Mucosa of descending colon (tissue), 3 donors: ENCODE data around the gene NUFIP1. TPM values are rescaled to one million over a fixed set of nuclear protein-coding genes. Genes with fewer than 3 reads are reported as not detected.
A peak's percentile ranks its signal among the peaks of the same experiment; 100 is the strongest.

Experiments used
- ATAC-seq: fragments of 200-7000 bp; cut with Tn5 transposase; one replicate; pipeline ENCODE4 v1.9.1; 2020; ENCODE audit warnings: mild to moderate bottlenecking, moderate library complexity
- DNase-seq, 3 donors: peaks; one replicate each; pipeline ENCODE4 v3.0.0-alpha.2; 2020
- H3K36me3 ChIP-seq: fragments of 200-600 bp; one replicate; pipeline ENCODE4 v1.8.0; 2021; ENCODE audit warnings: low read depth, mild to moderate bottlenecking
- H3K4me1 ChIP-seq: fragments of 200-600 bp; one replicate; pipeline ENCODE4 v1.8.0; 2021; ENCODE audit warnings: low read depth, mild to moderate bottlenecking
- H3K4me3 ChIP-seq: fragments of 200-600 bp; one replicate; pipeline ENCODE4 v1.8.0; 2021; ENCODE audit warnings: mild to moderate bottlenecking
- H3K9me3 ChIP-seq: fragments of 200-600 bp; one replicate; pipeline ENCODE4 v1.8.0; 2021; ENCODE audit warnings: mild to moderate bottlenecking
- intact Hi-C, 2 donors: fragments of 100-400 bp; cut with DNase I in 1 of 2; cut with micrococcal nuclease in 1 of 2; formaldehyde crosslinking; loops; one replicate each; pipeline versions ENCODE4 v1.11.0 to v1.11.1; 2022; cut with DNase I, micrococcal nuclease
- total RNA-seq, 3 donors: library from RNA; stranded (reverse); fragmentation: NEBNext Ultra II Directional in 2 of 3; extraction: Animal tissue kit (Norgen Biotek cat#: 25700) in 2 of 3; gene quantifications; one replicate each; pipeline versions ENCODE4 v1.2.1 to v1.2.4, GENCODE V29; 2021 to 2023
- TF ChIP-seq, protein P1 (sequence below): fragments of 200-600 bp; IDR thresholded peaks from one replicate; pipeline ENCODE4 v1.8.0; 2022; ENCODE audit warnings: antibody characterized with exemption, mild to moderate bottlenecking
- donor health status: DM: no; HTN: no; CAD: no; lungs with moderate emphysema.
- donor health status: DM: no; HTN: no; CAD: no.
- donor health status: DM: no; HTN: yes; CAD: no.

NUFIP1 gene
- total RNA-seq, 3 donors from 2014 or later: 1.5 to 3.9 (median 3.3) TPM

DNA sequence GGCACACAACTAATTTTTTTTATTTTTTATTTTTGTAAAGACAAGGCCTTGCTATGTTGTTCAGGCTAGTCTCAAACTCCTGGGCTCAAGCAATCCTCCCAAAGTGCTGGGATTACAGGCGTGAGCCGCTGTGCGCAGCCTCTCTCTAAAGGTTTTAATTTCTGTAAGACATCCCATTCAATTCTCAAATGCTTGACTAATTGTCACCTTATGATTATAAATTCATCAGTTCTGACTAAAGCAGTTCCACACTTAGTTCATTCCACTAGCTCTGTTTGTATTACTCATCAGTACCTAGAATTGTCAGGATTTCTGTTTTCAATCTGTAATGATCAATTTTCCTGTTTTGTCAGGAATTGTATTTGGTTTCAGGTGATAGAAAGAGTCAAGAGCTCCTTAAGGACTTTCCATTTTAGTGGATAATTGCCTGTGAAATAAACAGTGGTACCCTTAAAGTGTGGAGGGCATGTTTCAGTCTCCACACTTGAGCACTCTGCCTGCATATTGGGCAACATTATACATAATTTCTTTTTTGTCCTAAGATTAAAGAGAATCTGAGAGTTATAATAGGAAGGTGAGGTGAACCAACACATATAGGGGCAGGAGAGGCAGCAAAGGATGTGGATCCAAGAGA is 27.6 kb upstream of the NUFIP1 start:
- TF ChIP-seq, protein P1, sequence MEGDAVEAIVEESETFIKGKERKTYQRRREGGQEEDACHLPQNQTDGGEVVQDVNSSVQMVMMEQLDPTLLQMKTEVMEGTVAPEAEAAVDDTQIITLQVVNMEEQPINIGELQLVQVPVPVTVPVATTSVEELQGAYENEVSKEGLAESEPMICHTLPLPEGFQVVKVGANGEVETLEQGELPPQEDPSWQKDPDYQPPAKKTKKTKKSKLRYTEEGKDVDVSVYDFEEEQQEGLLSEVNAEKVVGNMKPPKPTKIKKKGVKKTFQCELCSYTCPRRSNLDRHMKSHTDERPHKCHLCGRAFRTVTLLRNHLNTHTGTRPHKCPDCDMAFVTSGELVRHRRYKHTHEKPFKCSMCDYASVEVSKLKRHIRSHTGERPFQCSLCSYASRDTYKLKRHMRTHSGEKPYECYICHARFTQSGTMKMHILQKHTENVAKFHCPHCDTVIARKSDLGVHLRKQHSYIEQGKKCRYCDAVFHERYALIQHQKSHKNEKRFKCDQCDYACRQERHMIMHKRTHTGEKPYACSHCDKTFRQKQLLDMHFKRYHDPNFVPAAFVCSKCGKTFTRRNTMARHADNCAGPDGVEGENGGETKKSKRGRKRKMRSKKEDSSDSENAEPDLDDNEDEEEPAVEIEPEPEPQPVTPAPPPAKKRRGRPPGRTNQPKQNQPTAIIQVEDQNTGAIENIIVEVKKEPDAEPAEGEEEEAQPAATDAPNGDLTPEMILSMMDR: no peak
- no peaks in the 10 kb centered on the region for H3K36me3 ChIP-seq
- ATAC-seq: no peak

DNA sequence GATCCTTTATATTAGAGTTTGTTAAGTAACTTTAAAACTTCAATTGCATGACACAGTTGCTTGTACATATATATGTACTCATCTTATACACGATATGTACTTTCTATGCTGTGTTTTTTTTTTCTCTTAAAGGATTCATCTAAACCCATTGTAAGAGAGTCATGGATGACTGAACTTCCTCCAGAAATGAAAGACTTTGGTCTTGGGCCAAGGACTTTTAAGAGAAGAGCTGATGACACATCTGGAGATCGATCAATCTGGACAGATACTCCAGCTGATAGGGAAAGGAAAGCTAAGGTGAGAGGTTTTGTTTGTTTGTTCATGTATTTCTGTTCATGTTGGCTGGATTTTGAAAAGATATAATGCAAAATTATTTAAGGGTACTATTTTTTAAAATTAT is 26.0 kb upstream of the NUFIP1 start:
- no peaks in the 10 kb centered on the region for H3K36me3 ChIP-seq

More for the DNA sequence above, 27.6 kb upstream of the NUFIP1 start:
- Histone ChIP-seq H3K4me3 (no peak overlapping the region), H3K4me1 (no peaks in the 10 kb centered on the region), H3K9me3 (no peaks in the 10 kb centered on the region)
- no peak for DNase-seq
- intact Hi-C loops: no loop called here

DNA sequence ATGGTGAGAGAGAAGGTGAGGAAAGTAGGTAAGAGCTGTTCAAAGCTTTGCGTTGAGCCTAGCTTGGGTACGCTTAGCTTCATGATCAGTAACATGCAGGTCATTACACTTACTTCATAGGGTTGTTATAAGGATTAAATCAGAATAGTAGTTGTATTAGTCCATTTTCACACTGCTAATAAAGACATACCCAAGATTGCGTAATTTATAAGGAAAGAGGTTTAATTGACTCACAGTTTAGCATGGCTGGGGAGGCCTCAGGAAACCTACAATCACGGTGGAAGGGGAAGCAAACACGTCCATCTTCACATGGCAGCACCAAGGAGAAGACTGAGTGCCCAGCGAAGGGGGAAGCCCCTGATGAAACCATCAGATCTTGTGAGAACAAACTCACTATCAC is 21.9 kb upstream of the NUFIP1 start:
- ATAC-seq (no peak), DNase-seq (no peak)
- peaks cover 3% of the 10 kb centered on the region for H3K4me1 ChIP-seq
- H3K9me3 ChIP-seq: no peaks in the 10 kb centered on the region
- no peak overlapping the region for H3K4me3 ChIP-seq
- H3K36me3 ChIP-seq: no peaks in the 10 kb centered on the region
- TF ChIP-seq, protein P1: no peak
- intact Hi-C loops: no loop called here

More for the DNA sequence above, 26.0 kb upstream of the NUFIP1 start:
- TF ChIP-seq, protein P1: no peak
- Histone ChIP-seq H3K4me3 (no peak overlapping the region), H3K4me1 (no peaks in the 10 kb centered on the region), H3K9me3 (no peaks in the 10 kb centered on the region)
- intact Hi-C loops: no loop called here
- DNase-seq (no peak), ATAC-seq (no peak)

DNA sequence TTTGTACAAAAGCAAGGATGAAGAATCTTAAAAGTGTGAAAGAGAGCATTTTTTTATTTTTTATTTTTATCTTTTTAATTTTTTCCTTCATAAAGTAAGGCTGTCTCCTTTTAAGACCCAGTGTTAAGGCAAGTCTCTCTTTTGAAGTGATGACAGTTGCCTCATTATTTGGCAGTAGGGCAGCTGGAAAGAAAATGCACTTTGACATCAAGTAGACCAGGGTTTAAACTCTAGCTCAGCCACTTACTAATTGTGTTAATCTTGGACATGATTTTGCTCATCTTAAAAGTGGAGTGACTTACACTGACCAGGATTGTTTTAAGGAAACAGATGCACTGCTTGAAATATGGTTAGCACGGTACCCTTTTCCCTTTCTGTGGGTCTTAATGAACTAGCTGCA is 18.6 kb upstream of the NUFIP1 start:
- H3K4me3 ChIP-seq: no peak overlapping the region
- ATAC-seq (no peak), DNase-seq (no peak)
- H3K4me1 ChIP-seq: peaks cover 3% of the 10 kb centered on the region
- H3K9me3 ChIP-seq: no peaks in the 10 kb centered on the region
- H3K36me3 ChIP-seq: no peaks in the 10 kb centered on the region
- intact Hi-C loops: no loop called here
- TF ChIP-seq, protein P1: no peak

DNA sequence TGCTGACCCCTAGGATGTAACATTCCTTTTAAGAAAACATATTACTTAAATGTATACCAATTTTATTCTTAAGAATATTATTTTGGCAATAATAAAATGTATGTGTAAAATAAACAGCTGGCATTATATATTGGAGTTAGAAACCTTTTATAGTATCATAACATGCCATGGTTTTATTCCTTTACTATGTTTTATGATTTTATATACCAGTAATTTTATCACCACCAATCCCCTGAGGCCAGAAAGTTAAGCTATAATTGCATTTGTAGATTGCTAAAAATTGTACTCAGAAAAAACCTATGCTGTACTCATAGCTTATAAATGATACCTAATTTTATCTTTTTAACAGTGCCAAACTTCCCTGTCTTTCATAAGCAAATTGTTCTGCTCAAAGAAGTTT is 18.0 kb upstream of the NUFIP1 start:
- H3K4me3 ChIP-seq: no peak overlapping the region
- H3K4me1 ChIP-seq: peaks cover 3% of the 10 kb centered on the region
- intact Hi-C loops: no loop called here
- no peaks in the 10 kb centered on the region for H3K9me3 ChIP-seq
- DNase-seq (no peak), ATAC-seq (peak; percentile 52)
- H3K36me3 ChIP-seq: no peaks in the 10 kb centered on the region
- TF ChIP-seq, protein P1: no peak

DNA sequence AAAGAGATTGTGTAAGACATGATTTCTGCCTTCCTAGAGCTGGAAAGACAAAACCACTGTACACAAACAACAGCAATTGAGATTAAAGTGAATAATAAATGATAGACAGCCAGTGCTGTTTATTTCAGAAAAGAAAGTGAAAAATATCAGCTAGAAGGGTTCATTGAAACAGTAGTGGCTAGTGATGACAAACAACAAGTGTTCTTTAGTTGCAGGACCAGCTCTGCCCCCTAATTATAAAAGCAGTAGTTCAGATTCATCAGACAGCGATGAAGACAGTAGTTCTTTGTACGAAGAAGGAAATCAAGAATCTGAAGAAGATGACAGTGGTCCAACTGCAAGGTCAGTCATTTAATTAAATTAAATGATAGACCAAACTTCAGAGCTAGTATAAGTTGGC is 14.8 kb upstream of the NUFIP1 start:
- intact Hi-C loops: no loop called here
- Histone ChIP-seq H3K9me3 (no peaks in the 10 kb centered on the region), H3K4me1 (peaks cover 3% of the 10 kb centered on the region), H3K4me3 (no peak overlapping the region), H3K36me3 (peaks cover 4% of the 10 kb centered on the region)
- ATAC-seq (no peak), DNase-seq (no peak)
- TF ChIP-seq, protein P1: no peak
